Neuronal stem cell (in vitro differentiated cells): ENCODE measurements around the gene GALNTL6.

ENCODE experiments used
- DNase-seq: peaks from one replicate; pipeline ENCODE4 v3.0.0-alpha.2; 2013; ENCODE audit warnings: low spot score
- H2AFZ ChIP-seq: one replicate; pipeline ENCODE4 v1.6.1; 2013; ENCODE audit warnings: mild to moderate bottlenecking, low read length, inconsistent platforms
- H2AK5ac ChIP-seq: 2 replicates; pipeline ENCODE4 v1.6.1; 2013; ENCODE audit warnings: low read depth, mild to moderate bottlenecking, inconsistent platforms, low read length, moderate library complexity, mixed read lengths
- H2BK120ac ChIP-seq: 2 replicates; pipeline ENCODE4 v1.6.1; 2013; ENCODE audit warnings: low read depth, mild to moderate bottlenecking, inconsistent platforms, low read length, moderate library complexity, mixed read lengths
- H2BK12ac ChIP-seq: one replicate; pipeline ENCODE4 v1.6.1; 2013; ENCODE audit warnings: low read length, inconsistent platforms
- H2BK15ac ChIP-seq: 2 replicates; pipeline ENCODE4 v1.6.1; 2013; ENCODE audit warnings: mild to moderate bottlenecking, low read length, inconsistent platforms, mixed read lengths
- H2BK5ac ChIP-seq: one replicate; pipeline ENCODE4 v1.6.1; 2013; ENCODE audit warnings: inconsistent platforms, mild to moderate bottlenecking, low read length, moderate library complexity
- H3K14ac ChIP-seq: one replicate; pipeline ENCODE4 v1.6.1; 2013; ENCODE audit warnings: low read length, inconsistent platforms
- H3K18ac ChIP-seq: 2 replicates; pipeline ENCODE4 v1.6.1; 2013; ENCODE audit warnings: low read length, inconsistent platforms
- H3K23ac ChIP-seq: 2 replicates; pipeline ENCODE4 v1.6.1; 2013; ENCODE audit warnings: low read depth, mild to moderate bottlenecking, mixed read lengths, low read length, inconsistent platforms; ENCODE audit not compliant: poor library complexity
- H3K27ac ChIP-seq: replicated peaks from 3 replicates; pipeline ENCODE4 v1.5.1; 2013; ENCODE audit warnings: low read length, inconsistent platforms
- H3K27me3 ChIP-seq, 3 experiments: 2 replicates each; pipeline ENCODE4 v1.6.1; 2013; ENCODE audit warnings: low read length in 3 of 3, mild to moderate bottlenecking in 2 of 3, inconsistent platforms in 1 of 3, low read depth in 1 of 3, mixed read lengths in 1 of 3, moderate library complexity in 1 of 3; ENCODE audit not compliant: control insufficient read depth in 3 of 3, insufficient read depth in 3 of 3
- H3K36me3 ChIP-seq, 2 donors: replicated peaks in 1 of 2; 2 replicates each; pipeline ENCODE4 v1.6.1; 2013; ENCODE audit warnings: low read length in 2 of 2; ENCODE audit not compliant: control insufficient read depth in 2 of 2, insufficient read depth in 2 of 2
- H3K4ac ChIP-seq: 2 replicates; pipeline ENCODE4 v1.6.1; 2013; ENCODE audit warnings: inconsistent platforms, mild to moderate bottlenecking, low read length, moderate library complexity
- H3K4me1 ChIP-seq, 2 donors: 1 replicate in 1 of 2; 2 replicates in 1 of 2; pipeline ENCODE4 v1.6.1; 2013; ENCODE audit warnings: low read length in 2 of 2, low read depth in 1 of 2; ENCODE audit not compliant: control insufficient read depth in 2 of 2, insufficient read depth in 1 of 2
- H3K4me2 ChIP-seq: one replicate; pipeline ENCODE4 v1.6.1; 2013; ENCODE audit warnings: mild to moderate bottlenecking, low read length, inconsistent platforms; ENCODE audit not compliant: insufficient read depth, poor library complexity, severe bottlenecking
- H3K4me3 ChIP-seq, 2 donors: 2 replicates each; pipeline ENCODE4 v1.5.1; 2013; ENCODE audit warnings: low read length in 2 of 2, mild to moderate bottlenecking in 2 of 2, inconsistent platforms in 1 of 2, moderate library complexity in 1 of 2
- H3K79me1 ChIP-seq: one replicate; pipeline ENCODE4 v1.6.1; 2013; ENCODE audit warnings: low read depth, mild to moderate bottlenecking, inconsistent platforms, low read length, moderate library complexity
- H3K9ac ChIP-seq: one replicate; pipeline ENCODE4 v1.6.1; 2013; ENCODE audit warnings: mild to moderate bottlenecking, low read depth, low read length, inconsistent platforms; ENCODE audit not compliant: poor library complexity
- H3K9me3 ChIP-seq, 2 donors: replicated peaks in 1 of 2; 2 replicates each; pipeline versions ENCODE3 to v1.6.1; 2013; ENCODE audit warnings: low read length in 2 of 2, mild to moderate bottlenecking in 2 of 2, inconsistent platforms in 1 of 2, low read depth in 1 of 2, mixed read lengths in 1 of 2, moderate library complexity in 1 of 2; ENCODE audit not compliant: control insufficient read depth in 2 of 2, insufficient read depth in 1 of 2
- H4K8ac ChIP-seq: one replicate; pipeline ENCODE4 v1.6.1; 2013; ENCODE audit warnings: low read depth, mild to moderate bottlenecking, inconsistent platforms, low read length, moderate library complexity
- H4K91ac ChIP-seq: one replicate; pipeline ENCODE4 v1.6.1; 2013; ENCODE audit warnings: low read length, low read depth, mild to moderate bottlenecking, inconsistent platforms; ENCODE audit not compliant: poor library complexity
- WGBS, 2 donors: extraction: QIAGEN DNeasy Blood & Tissue Kit; methylation state at CpG; one replicate each; pipeline ENCODE4 v1.1.7; 2013; ENCODE audit warnings: missing lambda C conversion rate in 2 of 2, mixed read lengths in 1 of 2; ENCODE audit not compliant: insufficient read length in 2 of 2, insufficient replicate concordance in 1 of 2; ENCODE audit errors: extremely low coverage in 2 of 2; 5-methylcytosine and 5-hydroxymethylcytosine counted together

GALNTL6 gene

DNA sequence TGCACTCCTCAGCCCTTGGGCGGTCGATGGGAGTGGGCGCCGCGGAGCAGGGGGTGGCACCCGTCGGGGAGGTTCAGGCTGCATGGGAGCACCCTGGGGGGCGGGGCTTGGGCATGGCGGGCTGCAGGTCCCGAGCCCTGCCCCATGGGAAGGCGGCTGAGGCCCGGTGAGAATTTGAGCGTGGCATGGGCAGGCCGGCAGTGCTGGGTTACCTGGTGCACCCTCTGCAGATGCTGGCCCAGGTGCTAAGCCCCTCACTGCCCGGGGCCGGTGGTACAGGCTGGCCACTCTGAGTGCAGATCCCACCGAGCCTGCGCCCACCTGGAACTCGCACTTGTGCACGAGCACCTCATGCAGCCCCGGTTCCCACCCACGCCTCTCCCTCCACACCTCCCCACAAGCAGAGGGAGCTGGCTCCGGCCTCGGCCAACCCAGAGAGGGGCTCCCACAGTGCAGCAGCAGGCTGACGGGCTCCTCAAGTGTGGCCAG lies 556.3 kb downstream of the GALNTL6 start:
- no peak for DNase-seq
- no peak overlapping the region for H2AFZ ChIP-seq
- no peak overlapping the region for H3K18ac ChIP-seq

DNA sequence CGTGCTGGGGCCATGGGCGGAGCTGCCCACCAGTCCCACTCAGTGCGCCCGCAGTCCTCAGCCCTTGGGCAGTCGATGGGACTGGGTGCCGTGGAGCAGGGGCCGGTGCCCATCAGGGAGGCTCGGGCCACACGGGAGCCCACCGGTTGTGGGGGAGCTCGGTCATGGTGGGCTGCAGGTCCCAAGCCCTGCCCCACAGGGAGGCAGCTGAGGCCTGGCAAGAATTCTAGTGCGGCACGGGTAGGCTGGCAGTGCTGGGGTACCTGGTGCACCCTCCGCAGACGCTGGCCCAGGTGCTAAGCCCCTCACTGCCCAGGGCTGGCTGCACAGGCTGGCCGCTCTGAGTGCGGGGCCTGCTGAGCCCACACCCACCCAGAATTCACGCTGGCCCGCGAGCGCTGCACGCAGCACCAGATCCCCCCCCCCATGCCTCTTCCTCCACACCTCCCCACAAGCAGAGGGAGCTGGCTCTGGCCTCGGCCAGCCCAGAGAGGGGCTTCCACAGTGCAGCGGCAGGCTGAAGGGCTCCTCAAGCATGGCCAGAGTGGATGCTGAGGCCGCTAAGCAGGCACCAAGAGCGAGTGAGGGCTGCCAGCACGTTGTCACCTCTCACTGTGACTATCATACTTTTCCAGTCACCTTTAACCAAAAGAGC lies 564.4 kb downstream of the GALNTL6 start:
- DNase-seq, result no peak

More for the DNA sequence above, 556.3 kb downstream of the GALNTL6 start:
- no peaks in the 10 kb centered on the region for H3K27me3 ChIP-seq
- H3K4ac ChIP-seq, result no peak overlapping the region
- H3K4me2 ChIP-seq, result no peak overlapping the region
- H2AK5ac ChIP-seq, result no peak overlapping the region
- H3K9ac ChIP-seq, result no peak overlapping the region
- no peaks in the 10 kb centered on the region for H3K79me1 ChIP-seq
- no peak overlapping the region for H2BK120ac ChIP-seq
- no peak overlapping the region for H3K14ac ChIP-seq
- no peak overlapping the region for H3K23ac ChIP-seq
- H4K91ac ChIP-seq, result no peak overlapping the region
- H3K36me3 ChIP-seq, result no peaks in the 10 kb centered on the region
- H2BK5ac ChIP-seq, result no peak overlapping the region
- no peak overlapping the region for H3K4me3 ChIP-seq
- H2BK15ac ChIP-seq, result no peak overlapping the region
- no peaks in the 10 kb centered on the region for H3K4me1 ChIP-seq
- no peak overlapping the region for H3K27ac ChIP-seq
- H4K8ac ChIP-seq, result no peak overlapping the region
- WGBS, 2 donors, result no CpG with 5 or more reads among the region's 25 CpGs
- no peaks in the 10 kb centered on the region for H3K9me3 ChIP-seq
- H2BK12ac ChIP-seq, result no peak overlapping the region

DNA sequence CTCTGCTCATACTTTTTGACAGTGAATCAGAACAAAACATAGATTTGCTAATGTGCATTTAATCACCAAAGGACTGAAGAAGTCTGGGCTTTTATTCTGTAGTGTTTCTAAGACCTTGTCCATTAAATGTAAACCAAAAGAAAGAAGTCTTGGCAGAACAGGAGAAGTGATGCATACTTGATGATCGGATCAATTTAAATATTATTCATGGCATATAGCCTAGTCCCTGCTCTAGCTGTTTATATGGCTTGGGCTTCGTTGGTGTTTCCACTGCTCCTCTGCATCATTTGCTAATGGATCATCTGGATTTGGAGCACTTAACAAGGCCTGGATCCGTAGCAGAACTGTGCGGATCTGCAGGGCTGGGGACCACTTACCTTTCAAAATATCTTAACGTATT lies 566.6 kb downstream of the GALNTL6 start:
- WGBS, 2 donors, result no CpG with 5 or more reads among the region's 5 CpGs
- no peaks in the 10 kb centered on the region for H3K4me1 ChIP-seq

More for the DNA sequence above, 564.4 kb downstream of the GALNTL6 start:
- H3K14ac ChIP-seq, result no peak overlapping the region
- no peaks in the 10 kb centered on the region for H3K9me3 ChIP-seq
- no peak overlapping the region for H3K4me3 ChIP-seq
- H4K8ac ChIP-seq, result peak overlapping the region; percentile 43
- no peaks in the 10 kb centered on the region for H3K27me3 ChIP-seq
- no peak overlapping the region for H2BK15ac ChIP-seq
- no peak overlapping the region for H2BK12ac ChIP-seq
- H3K4ac ChIP-seq, result no peak overlapping the region
- no peak overlapping the region for H3K9ac ChIP-seq
- no peak overlapping the region for H2AFZ ChIP-seq
- H3K4me1 ChIP-seq, result no peaks in the 10 kb centered on the region
- no peak overlapping the region for H2BK120ac ChIP-seq
- no peak overlapping the region for H3K18ac ChIP-seq
- no peaks in the 10 kb centered on the region for H3K36me3 ChIP-seq
- no peak overlapping the region for H4K91ac ChIP-seq
- no peak overlapping the region for H2AK5ac ChIP-seq
- no peaks in the 10 kb centered on the region for H3K79me1 ChIP-seq
- WGBS, 2 donors, result no CpG with 5 or more reads among the region's 27 CpGs
- no peak overlapping the region for H2BK5ac ChIP-seq
- no peak overlapping the region for H3K4me2 ChIP-seq
- H3K23ac ChIP-seq, result no peak overlapping the region
- no peak overlapping the region for H3K27ac ChIP-seq

DNA sequence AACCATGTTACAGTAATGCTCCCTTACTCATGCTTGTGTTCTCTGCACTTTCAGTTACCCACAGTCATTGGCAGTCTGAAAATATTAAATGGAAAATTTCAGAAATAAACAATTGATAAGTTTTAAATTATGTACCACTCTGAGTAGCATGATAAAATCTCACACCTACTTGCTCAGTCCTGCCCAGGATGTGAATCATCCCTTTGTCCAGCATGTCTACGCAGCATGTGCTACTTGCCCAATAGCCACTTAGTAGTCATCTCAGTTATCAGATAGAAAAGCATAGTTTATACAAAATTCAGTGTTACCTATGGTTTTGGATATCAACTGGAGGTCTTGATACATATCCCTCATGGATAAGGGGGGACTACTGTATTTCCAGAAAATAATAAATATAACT lies 577.1 kb downstream of the GALNTL6 start:
- DNase-seq, result no peak
- Histone ChIP-seq H3K9ac (no peak overlapping the region), H4K8ac (no peak overlapping the region), H3K79me1 (no peaks in the 10 kb centered on the region), H2BK5ac (no peak overlapping the region), H2BK15ac (no peak overlapping the region), H3K18ac (no peak overlapping the region), H3K4me2 (no peak overlapping the region), H3K9me3 (no peaks in the 10 kb centered on the region), H2BK120ac (no peak overlapping the region), H2AK5ac (no peak overlapping the region), H3K4me3 (no peak overlapping the region), H3K27me3 (no peaks in the 10 kb centered on the region), H4K91ac (no peak overlapping the region), H2AFZ (no peak overlapping the region), H3K23ac (no peak overlapping the region), H2BK12ac (no peak overlapping the region), H3K27ac (no peak overlapping the region), H3K4me1 (no peaks in the 10 kb centered on the region), H3K4ac (no peak overlapping the region), H3K14ac (no peak overlapping the region), H3K36me3 (no peaks in the 10 kb centered on the region)
- WGBS, 2 donors, result no CpG with 5 or more reads among the region's 1 CpG

More for the DNA sequence above, 566.6 kb downstream of the GALNTL6 start:
- H4K91ac ChIP-seq, result no peak overlapping the region
- H3K27me3 ChIP-seq, result no peaks in the 10 kb centered on the region
- no peak overlapping the region for H3K18ac ChIP-seq
- no peak overlapping the region for H3K9ac ChIP-seq
- H2AFZ ChIP-seq, result no peak overlapping the region
- no peak overlapping the region for H3K14ac ChIP-seq
- no peak overlapping the region for H4K8ac ChIP-seq
- H3K36me3 ChIP-seq, result no peaks in the 10 kb centered on the region
- no peak overlapping the region for H2AK5ac ChIP-seq
- no peak overlapping the region for H3K27ac ChIP-seq
- no peak for DNase-seq
- no peak overlapping the region for H3K4ac ChIP-seq
- no peaks in the 10 kb centered on the region for H3K9me3 ChIP-seq
- no peak overlapping the region for H2BK5ac ChIP-seq
- no peak overlapping the region for H2BK15ac ChIP-seq
- H3K23ac ChIP-seq, result no peak overlapping the region
- H3K4me3 ChIP-seq, result no peak overlapping the region
- no peak overlapping the region for H2BK12ac ChIP-seq
- no peak overlapping the region for H3K4me2 ChIP-seq
- H2BK120ac ChIP-seq, result no peak overlapping the region
- no peaks in the 10 kb centered on the region for H3K79me1 ChIP-seq
